CD4-positive, alpha-beta T cell treated with Interleukin-15 for 4 hours (primary cell): Measurements from ENCODE around the gene FILIP1L.

ENCODE experiments used
- DNase-seq: peaks from one replicate; pipeline ENCODE4 v3.0.0-alpha.2; 2020; ENCODE audit warnings: low spot score

Gene FILIP1L

DNA sequence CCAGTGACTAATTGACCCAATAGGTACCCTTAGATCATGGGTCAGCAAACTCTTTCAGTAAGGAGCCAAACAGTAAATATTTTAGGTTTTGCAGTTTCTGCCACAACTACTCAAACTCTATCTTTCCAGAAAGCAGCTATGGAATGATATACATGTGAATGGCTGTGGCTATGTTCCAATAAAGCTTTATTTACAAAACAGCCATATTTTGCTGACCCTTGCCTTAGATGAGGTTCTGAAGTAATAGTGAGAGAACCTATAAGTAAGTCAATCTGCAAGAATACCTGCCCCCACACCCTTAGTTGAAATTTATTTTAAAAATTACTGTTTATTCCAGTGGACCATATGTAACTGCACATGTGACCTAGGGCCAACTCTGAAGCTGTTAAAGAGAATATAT lies 162.6 kb downstream of the FILIP1L start:
- no peak for DNase-seq

DNA sequence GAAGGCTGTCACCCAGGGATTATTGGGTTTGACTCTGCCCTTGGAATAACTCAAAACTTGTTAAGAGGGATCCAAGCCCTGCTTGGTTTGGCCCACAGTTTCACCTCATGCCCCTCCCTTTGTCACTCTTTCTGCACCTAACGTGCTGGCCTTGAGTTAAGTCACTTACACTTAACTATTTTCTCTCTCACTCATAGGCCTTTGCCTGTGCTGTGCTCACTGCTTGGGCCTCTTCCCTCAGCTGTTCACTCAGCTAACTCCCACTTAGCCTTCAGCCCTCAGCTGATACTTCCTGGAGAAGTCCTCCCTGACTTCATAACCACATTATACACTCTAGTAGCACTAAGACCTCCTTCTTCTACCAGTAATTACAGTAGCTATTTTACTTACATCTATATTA lies 163.4 kb downstream of the FILIP1L start:
- DNase-seq: no peak

DNA sequence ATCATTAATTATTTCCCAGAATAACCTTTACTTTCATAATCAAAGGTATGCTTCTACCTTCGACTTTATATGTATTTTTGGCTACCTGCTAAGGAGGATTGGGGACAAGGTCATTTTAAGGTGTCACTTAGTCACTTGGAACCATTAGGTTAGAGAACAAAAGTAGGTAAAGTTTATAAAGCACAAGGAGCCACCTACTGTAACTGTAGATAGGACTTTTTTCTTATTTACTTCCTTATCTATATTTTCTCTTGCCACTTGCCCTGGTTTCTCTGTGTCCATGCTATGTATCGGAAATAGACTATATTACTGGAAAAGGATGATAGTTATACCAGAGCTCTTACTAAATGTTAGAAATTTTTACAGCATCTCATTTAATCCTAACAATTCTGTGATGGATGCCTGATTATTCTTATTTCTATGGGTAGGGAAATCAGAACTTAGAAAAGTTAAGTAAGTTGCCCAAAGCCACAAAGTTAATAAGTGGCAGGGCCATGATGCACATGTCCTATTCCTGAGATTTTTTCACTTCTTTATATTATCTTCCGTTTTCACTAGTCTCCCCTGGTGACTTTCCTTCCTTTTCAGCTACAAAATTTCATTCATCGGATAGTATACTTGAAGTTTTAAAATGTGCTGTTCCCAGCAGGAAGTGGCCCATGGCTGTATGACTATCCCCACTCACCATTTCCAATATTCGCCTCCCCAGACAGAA lies 164.2 kb downstream of the FILIP1L start:
- DNase-seq: no peak

DNA sequence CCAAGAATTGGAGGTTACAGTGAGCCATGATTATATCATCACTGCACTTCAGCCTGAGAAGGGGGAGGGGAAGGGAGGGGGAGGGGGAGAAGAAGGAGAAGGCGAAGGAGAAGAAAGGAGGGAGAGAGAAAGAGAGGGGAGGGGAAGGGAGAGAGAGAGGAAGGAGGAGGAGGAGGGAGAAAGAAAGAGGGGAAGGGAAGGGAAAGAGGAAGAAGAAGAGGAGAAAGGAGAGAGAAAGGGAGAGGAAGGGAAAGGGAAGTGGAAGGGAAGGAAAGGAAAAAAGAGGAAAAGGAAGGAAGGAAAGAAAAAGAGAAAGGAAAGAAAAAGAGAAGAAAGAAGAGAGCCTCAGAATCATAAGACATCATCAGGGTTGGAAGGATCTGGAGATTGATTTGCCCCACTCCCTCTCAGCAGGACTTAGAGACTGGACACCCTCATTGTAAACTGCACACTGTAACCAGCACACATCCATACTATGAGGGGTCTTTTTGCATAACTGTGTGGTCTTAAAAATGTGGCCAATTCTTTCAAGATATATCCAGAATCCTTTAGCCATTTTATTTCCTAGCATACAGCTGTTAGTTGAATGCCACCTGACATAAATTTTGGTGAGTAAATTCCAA lies 165.7 kb downstream of the FILIP1L start:
- DNase-seq: no peak

DNA sequence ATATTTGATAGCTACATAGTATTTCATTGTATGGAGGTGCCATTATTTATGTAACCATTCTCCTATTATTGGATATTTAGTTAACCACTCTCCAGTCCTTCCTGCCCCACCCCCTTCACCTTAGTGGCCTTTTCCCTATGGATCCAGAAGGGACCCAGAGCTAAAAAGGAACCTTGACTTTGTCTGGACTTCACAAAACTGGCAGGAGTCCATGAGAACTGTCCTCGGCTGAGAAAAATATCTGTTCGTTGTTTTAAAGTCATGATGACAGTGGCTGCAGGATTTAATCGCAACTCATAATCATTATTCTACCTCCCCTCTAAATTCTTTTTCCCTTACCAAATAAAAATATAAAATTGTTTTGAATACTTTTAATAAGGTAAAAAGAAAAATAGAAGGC lies 166.9 kb downstream of the FILIP1L start:
- no peak for DNase-seq

DNA sequence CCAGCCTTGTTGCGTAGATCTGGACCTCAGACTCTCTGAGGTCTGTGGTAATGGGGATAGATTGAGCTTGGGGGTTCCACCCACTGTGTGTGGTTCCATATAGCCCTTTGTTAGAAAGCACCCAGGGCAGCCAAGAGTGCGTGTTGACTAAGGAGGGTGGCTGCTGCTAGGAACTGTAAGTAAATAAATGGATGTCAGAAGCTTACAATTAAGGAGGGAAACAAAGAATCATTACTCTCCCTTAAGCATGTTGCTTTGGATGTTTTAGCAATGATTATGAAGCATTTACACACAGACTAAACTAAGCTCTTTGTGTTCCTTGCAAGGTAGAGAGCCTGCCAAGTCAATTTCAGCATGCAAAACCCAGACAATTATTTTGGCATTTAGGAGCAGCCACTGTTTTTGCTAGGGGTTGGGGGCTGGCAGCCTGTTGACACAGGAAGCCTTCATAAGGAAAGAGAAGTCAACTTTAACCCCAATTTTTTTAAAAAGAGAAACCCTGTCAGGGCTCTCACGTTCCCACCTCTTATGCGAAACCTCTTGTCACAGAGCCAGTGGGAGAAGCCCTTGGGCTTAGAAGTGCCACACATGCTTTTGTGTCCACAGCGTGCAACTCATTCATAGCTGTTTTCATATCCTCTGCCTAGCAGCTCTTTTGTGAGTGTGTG lies 168.8 kb downstream of the FILIP1L start:
- no peak for DNase-seq

DNA sequence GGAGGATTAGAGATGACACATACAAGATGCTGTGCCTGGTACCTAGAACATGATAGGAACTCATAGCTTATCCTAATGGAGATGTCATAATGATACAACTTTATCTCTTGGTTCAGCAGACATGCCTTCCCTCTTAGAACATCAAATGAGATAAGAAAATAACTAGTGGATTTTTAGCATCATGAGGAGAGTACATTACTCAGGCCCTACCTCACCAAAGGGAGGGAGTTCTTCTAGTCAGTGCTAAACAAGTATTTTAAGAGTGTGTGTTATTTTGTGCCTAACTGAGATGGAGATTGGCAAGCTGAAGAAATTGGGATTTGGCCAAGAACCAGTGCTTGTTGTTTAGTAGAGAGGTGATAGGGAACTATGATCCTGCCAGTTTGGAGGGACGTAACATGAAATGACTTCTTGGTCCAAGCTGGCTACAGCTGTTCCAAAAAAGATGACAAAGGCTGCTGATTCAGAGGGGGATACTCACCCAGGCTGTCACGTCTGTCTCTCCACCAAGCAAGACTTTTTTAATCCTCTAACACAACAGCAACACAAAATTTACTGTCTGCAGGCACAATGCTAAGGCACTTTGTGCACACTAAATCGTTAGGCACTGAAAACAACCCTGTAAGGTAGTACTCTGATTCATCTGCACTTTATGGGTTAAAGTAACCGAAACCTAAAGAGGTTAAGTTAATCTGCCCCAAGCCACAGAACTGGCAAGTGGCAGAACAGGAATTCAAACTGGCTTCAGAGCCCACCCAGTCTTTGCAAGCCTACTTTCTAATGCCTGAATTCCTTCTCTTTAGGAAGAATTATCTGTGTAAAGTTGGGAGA lies 170.2 kb downstream of the FILIP1L start:
- no peak for DNase-seq

DNA sequence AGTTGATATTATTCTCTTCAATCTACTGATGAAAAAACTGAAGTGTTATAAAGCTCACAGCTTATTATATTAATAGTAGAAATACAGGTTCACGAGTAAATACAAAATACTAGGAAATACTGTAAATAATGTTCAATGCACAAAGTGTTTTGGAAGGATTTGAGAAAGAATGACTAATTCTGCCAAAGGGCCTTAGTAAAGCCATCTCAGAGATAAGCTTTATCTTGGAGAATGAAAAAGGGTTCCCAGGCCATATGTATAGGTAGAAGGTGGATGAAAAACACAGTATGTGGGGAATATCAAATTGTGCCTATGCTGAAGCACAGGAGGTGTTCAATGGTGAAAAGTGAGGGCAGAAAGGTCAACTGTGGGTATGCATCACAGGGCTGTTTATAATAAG lies 173.1 kb downstream of the FILIP1L start:
- no peak for DNase-seq

DNA sequence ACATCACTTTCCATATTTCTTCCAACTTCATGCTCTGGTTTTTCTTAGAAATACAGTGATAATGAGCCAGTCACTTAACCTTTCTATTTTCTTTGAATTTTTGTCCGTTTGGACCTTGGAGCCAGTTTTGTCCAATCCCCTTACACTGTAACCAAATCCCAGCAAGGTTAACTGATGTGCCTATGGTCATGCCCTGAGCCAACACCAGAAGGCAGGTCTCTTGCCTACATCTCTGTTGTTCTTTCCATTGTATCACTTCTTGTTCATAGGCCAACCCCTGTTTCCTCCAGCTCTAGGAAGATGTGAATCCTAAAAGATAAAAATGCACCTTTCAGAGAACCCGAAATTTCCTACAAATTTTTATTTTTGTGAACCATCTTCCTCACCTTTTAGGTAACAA lies 174.0 kb downstream of the FILIP1L start:
- DNase-seq: no peak

DNA sequence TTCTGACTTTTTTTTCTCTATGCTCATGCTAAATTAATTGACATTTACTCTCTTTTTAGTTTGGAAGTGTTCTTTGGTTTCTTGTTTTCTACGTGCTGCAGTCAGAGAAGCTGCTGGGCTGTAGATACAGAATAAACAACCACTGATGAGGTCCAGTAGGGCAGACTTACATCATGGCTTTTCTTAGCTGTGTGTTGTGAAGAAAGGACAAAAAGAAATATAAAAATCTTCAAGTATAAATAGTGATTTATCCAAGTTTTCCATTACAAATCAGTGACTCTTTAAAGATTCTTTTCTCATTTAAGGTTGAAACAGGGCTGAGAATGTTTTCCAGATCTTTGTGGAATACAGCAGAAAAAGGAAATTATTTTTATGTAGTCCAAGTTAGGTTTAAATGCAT lies 174.4 kb downstream of the FILIP1L start:
- no peak for DNase-seq

DNA sequence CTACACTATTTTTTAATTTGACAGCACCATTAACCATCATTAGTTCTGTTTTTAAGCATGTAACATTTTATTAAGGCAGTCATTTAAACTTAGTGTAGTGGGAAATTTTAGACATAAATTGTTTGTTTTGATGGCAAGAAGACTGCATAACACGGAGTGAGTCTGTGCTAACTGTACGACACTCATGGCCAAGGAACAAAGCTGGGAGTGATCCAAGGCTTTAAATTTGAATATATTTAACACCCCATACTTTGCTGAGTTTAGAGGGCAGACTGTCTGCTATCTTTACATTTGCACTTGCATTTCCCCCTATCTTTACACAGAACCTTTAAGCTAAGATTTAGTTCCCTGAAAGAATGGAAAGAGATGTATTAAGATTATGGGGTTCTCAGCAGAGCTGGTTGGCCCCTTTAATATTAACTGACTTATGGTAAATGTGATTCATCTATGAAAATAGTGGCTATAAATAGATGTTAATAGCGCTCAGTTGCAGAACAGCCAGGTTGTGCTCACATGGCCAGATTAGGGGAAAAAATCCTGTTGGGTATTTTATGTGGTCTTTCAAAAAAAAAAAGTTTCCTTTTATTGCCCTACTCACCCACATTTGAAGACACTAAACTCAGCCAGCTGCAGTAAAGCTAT lies 175.9 kb downstream of the FILIP1L start:
- DNase-seq: no peak

DNA sequence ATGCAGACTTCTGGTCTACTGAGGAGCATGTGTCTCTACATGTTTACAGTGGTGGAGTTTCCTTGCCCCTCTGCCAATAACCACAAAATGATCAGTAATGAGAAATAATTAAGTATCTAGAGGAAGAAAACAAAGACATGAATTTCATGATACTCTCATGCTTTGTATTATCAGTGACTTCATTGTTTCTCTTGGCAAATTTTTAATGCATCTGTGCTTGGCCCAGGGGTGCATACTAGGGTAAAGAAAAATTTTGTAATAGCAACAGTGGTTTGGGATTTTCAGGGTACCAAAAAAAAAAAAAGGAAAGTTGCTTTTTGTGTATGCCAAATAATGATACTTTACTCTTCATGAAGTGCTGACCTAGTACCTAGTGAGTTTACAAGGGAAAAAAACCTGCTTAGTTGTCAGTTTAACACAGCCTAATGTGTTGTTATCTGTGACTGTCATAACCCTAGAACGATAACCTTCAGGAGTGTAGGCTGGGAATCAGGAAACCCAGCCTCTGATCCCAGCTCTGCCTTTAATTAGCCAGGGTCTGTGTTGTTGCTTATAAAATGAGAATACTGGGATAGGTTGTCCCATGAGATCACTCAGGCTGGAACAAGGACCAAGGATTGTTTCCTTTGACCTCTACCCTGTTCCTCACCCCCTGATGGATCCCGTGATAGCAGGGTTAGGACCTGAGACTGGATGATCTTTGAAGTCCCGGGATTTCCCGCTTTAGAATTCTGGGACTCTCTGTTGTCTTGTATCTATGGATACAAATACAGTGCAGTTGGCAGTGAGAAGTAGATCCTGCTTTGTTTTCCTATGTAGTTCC lies 179.1 kb downstream of the FILIP1L start:
- DNase-seq: no peak

DNA sequence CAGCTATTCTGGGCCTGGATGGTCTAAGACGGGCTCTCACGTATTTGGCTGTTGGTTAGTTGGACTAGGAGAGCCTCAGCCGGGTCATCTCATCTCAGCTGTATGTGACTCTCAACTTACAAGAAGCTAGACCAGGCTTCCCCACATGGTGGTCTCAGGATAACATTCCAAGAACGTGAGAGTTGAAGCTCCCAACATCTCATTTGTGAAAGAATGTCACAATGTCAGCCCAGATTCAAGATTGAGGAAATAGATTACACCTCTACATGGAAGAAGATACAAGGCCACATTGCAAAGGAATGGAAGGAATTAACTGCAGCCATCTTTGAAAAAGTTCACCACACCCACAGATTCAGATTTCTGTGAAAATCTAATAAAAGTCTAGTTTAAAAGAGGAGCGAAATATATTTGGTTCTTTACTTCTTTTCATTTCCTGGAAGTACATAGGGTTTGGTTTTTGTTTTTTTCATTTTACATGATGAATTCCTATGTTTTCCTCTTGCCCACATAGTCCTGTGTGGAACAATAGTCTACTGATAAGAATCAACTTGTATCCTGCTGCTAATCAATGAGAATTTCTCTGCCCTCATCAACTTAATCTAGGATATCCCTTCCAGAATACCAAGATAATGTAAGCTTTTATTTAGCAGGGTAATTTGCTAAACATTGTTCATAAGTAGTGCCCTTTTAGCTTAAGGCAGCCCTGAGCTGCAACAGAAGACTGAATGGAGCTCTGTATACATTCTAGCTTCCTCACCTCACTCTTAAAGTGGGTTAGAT lies 180.1 kb downstream of the FILIP1L start:
- no peak for DNase-seq

DNA sequence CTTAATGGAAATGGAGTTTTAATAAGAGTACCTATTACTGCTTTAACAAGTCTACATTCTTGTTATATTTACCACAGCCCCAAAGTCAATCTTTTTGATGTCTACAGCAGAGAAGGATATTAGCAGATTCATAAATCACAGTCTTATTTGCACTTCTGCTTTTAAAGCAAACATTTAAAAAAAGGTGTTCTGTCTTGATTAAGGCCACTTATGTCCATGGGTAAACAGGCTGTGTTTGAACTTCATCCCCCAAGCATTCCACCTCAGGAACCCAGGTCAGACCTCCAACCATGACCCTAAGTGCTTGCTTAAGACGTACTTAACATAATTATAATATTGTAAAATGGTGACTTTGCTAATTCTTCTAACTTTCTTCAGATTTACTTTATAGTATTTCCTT lies 183.2 kb downstream of the FILIP1L start:
- no peak for DNase-seq

DNA sequence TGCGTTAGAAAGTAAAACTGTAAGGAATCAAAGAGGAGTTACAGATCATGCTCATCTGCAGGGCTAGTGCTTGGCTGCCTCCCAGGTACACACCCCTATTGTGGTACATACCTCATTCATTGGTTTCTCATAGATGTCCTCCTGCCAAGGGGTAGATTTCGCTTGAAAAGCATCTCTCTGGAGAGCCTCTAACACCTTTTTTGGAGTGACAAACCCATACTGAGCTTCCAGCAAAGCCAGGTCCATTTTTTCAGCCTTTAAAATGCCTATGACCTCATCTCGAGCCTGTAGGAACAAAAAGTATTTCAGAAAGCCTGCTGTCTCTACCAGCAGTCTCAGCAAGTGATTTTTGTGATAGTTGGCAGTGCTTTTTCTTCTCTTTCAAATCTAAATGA lies 184.6 kb downstream of the FILIP1L start:
- no peak for DNase-seq

DNA sequence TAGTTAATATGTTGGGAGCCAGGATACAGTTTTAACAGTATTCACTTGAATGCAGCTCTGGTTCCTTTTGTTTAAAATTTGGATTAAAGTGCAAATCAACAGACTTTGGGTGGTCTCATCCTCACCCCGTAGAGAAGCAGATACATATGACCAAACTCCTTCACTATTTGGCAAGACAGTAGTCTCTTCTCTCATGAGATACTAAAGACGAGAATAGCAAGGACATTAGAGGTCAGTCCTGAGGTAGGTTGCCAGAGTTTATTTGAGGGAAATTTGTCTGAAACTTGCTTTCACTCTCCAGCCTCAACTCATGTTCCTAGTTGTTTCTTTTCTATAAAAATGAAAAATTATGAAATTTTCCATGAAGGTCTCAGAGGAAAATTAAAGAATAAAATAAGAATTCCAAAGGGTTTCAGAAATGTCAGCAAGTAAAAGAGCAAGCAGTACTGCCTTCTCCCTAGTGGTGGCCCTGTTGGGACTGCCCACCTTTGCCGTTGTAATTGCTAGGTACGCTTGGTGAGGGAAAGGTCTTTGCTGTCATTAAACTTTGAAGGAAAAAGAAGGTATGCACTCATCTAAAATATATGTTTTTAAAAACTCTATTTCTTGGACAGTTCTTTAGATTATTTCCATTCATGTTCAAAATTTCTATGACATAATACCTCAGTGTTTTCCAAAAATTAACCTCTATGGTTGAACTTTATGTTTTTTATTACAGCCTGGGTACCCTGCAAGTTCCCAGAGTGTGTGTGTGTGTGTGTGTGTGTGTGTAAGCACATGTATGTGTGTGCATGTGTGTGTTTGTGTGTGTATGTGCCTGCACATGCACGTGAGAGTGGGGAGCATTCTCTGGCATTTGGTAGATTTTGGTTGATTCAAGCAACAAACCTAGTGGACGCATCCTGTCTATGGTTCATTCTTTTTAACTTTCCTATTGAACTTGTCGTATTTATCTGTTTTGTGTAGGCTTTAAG lies 185.2 kb downstream of the FILIP1L start:
- no peak for DNase-seq

DNA sequence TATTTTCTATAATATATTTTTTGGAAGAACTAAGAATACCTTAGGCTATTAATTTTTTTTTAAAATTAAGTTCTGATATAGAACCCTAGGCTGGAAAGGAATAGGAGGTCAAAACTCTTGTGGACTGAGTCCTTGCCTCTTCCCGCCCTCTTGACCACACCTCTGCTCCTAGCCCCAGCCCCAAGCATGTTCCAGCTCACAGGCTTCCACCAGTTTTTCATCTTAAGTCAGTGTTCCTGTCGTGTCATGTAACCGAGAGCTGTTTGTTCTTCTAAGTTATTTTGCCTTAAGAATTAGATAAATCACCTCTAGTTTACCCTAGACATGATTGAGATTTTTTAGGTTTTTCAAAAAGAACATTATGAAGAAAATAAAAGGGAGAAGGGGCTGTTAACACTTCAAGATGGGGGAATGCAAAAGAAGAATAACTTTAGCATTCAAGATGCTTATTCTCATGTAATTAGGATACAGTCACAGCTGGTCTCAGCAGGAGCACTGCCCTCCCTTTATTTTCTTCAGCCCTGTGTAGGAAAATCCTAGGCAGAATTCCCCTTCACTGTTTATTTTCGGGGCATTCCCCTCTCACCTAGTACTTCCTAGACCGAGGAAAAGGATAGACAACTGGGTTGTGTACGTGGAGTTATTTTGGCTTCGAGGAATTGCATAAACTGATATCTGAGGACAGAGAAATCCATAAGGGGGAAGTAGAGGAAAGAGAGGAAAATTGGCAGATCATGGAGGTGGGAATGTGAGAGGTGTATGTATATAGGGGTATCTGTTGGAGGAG lies 186.4 kb downstream of the FILIP1L start:
- no peak for DNase-seq

DNA sequence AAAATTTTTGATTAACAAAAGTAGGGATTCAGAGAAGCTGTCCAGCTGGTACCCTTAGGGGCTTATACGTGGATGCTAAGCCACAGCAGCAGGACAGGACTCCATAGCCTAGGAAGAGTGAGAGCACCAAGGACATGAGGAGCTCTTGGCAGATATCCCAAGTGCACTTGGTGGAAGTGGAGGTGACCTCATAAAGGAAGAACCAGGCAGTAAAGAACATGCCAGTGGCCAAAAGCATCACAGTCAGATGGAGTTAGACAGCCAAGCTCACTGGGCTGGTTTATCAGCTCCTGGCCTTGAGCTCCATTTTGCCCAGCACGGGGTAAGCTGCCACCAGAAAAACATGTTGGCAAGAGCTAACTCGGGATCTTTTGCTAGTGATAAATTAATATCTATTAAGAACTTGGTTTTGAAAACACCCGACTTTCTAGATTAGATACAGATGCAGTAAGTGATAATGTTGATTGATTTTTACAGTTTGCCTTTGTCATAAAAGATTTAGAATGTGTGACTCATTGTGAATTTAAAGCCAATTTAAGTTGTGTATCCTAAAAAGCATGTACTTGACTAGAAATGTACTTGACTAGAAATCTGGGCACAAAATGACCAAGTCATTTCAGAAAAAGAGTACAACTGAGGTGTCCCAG lies 188.6 kb downstream of the FILIP1L start:
- DNase-seq: no peak
